Activated CD8-positive, alpha-beta memory T cell treated with anti-CD3 and anti-CD28 coated beads, Interleukin-2, amount 50 U/mL, for 48 hours (primary cell): ENCODE results near the gene MED16.
"Not testable (repeated sequence)": the region's sequence is repeated elsewhere in the genome, so short reads cannot be mapped to it uniquely, and the experiment has no call there.

ENCODE experiments used
- DNase-seq: peaks from one replicate; pipeline ENCODE4 v3.0.0-alpha.2; 2020

MED16 gene

DNA sequence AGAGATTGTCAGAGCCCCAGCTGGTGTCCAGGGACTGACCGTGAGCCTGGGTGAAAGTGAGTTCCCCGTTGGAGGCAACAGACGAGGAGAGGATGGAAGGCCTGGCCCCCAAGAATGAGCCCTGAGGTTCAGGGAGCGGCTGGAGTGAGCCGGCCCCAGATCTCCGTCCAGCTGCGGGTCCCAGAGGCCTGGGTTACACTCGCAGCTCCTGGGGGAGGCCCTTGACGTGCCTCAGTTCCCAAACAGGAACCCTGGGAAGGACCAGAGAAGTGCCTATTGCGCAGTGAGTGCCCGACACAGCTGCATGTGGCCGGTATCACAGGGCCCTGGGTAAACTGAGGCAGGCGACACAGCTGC, 42.0 kb downstream of the MED16 start:
- DNase-seq: no peak

DNA sequence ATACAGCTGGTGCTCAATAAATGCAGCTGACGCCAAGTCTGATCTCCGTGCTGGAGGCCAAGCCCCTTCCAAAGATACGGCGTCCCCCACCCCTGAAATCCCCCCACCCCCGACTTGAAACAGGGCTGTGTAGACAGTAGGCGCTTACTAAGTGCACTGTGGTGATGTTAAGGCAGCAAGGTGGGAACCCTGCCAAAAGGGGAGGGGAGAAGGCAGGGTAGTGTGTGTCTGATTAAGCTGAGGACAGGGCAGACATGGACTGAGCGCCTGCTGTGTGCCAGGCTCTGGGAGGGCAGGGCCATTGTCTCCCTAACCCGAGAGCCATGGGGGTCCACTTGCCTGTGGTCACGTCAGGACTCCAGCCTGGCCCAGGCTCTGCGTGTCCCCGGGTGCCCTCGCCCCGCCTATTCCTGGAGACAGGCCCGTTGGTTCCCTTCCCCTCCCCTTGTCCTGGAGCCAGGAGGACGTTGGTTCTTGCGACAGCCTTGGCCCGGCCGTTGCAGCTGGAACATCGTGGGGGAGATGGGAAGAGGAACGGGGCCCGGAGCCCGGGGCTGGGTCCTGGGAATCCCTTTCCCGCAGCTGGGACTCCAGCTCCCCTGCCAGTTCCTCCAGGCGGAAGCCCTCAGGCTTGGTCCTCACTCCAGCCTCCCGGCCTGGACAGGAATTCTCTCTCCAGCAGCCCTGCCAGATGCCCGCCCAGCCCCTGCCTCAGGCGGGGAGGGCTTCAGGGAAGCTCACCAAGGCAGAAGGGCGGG, 42.6 kb downstream of the MED16 start:
- DNase-seq: no peak

DNA sequence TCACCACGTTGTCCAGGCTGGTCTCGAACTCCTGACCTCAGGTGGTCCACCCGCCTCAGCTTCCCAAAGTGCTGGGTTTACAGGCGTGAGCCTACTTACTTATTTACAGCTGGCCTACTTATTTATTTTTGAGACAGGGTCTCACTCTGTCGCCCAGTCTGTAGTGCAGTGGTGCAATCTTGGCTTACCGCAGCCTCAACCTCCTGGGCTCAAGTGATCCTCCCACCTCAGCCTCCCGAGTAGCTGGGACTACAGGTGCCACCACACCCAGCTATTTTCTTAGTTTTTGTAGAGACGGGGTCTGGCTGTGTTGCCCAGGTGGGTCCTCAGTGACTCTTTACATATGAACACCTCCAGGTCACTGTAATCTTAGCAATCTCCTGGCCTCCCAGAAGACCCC, 43.8 kb downstream of the MED16 start:
- DNase-seq: not testable (repeated sequence)

DNA sequence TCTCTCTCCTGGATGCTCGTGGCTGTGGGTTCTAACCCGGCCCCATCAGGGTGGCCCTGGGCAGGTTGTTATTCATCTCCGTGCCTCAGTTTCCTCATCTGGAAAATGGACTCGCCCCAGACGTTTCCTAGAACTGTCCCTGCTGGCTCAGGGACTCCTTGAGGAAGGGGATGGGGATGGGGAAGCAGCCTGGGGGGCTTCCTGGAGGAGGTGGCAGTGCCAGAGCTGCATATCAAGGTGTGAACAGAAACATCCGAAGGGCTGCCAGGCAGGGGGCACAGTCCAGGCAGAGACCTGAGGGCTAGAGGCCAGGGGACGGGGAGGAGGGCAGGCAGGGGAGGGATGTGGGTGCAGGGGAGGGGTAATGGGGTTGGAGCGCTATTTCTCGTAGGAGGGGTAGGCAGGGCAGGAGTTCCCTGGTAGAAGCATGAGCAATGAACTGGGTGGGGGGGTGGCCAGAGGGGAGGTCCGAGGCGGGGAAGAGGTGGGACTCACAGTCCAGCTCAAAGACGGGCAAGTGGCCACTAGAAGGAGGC, 44.5 kb downstream of the MED16 start:
- no peak for DNase-seq

DNA sequence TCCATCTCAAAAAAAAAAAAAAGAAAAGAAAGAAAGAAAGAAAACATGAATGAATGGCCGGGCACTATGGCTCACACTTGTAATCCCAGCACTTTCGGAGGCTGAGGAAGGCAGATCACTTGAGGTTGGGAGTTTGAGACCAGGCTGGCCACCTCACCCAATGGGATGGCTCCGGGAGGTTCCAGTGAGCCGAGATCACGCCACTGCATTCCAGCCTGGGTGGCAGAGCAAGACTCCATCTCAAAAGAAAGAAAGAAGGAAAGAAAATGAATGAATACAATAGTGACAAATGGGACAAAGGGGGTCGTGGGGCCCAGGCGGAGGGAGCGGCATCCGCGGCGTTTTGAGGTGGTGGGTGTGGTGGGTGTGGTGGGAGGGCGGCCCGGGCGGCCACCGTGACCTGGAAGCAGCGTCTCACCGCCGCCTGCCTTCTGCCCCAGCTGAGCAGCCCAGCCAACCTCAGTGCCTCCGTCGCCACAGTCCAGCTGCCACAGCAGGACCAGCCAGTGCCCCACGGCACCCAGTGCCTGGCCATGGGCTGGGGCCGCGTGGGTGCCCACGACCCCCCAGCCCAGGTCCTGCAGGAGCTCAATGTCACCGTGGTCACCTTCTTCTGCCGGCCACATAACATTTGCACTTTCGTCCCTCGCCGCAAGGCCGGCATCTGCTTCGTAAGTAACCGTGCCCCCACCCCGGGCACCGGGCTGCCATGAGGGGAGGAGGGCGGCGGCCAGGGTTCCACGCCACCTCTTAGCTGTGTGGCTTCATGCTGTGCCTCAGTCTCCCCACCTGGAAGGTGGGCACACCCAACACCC, 47.1 kb downstream of the MED16 start:
- DNase-seq: no peak

DNA sequence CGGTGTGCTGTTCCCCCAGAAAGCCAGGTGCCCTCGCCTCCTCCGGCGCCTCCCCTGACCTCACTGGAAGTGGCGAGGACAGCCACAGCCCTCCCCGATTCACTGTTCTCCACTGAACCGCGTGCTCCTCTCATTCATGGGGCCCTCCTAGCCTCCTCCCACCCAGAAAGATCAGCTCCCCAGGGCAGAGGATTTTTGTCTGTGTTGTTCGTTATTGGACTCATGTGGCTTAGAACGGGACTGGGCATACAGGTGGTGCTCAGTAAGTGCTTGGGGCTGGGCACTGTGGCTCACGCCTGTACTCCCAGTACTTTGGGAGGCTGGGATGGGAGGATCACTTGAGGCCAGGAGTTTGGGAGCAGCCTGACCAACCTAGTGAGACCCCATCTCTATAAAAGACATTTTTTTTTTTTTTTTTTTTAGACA, 48.4 kb downstream of the MED16 start:
- DNase-seq: no peak

DNA sequence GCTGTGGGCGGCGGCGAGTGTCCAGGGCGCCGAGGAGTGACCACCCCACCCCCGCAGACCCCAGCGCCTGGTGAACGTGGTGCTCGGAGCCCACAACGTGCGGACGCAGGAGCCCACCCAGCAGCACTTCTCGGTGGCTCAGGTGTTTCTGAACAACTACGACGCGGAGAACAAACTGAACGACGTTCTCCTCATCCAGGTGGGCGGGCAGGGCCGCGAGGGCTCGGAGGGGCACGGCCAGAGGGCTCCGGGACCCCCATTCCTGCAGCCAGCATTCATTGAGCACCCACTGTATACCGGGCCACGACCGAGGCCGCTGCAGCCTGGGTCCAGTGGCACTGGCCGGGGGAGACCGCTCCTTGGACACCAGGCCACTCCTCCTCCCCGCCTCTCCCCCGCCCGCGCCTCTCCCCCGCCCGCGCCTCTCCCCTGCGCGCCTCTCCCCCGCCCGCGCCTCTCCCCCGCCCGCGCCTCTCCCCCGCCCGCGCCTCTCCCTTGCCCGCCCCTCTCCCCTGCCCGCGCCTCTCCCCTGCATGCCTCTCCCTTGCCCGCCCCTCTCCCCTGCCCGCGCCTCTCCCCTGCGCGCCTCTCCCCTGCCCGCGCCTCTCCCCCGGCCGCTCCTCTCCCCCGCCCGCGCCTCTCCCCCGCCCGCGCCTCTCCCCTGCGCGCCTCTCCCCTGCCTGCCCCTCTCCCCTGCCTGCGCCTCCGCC, 49.0 kb downstream of the MED16 start:
- DNase-seq: no peak

DNA sequence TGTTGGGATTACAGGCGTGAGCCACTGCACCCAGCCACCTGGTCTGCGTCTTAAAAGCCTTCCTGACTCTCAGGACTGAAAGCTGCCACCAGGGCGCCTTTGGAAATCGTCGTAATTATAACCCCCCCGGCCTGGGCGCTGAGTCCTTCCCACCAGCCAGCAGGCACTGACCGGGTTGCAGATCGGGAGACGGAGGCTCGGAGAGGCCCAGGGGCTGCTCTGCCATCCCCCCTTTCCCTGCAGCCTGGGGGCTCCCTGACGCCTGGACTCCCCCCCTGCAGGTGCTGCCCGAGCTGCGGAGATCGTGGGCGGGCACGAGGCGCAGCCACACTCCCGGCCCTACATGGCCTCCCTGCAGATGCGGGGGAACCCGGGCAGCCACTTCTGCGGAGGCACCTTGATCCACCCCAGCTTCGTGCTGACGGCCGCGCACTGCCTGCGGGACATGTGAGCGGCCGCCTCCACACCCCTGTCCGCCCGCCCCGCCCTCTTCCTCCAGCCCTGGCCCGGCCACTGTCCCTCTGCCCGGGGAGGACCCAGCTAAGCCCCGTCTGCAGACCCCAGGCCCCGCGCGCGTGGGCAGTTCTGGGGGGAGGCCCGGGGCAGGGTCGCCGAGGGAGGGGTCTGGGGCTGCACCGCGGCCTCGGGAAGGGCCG, 49.7 kb downstream of the MED16 start:
- DNase-seq: no peak

DNA sequence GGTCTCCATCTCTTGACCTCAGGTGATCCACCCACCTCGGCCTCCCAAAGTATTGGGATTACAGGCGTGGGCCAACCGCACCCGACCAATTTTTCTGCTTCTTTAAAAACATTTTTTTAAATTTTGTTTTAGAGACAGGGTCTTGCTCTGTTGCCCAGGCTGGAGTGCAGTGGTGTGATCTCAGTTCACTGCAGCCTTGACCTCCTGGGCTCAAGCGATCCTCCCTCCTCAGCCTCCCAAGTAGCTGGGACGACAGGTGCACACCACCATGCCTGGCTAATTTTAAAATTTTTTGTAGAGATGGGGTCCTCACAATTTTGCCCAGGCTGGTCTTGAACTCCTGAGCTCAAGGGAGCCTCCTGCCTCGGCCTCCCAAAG, 50.2 kb downstream of the MED16 start:
- DNase-seq: not testable (repeated sequence)

DNA sequence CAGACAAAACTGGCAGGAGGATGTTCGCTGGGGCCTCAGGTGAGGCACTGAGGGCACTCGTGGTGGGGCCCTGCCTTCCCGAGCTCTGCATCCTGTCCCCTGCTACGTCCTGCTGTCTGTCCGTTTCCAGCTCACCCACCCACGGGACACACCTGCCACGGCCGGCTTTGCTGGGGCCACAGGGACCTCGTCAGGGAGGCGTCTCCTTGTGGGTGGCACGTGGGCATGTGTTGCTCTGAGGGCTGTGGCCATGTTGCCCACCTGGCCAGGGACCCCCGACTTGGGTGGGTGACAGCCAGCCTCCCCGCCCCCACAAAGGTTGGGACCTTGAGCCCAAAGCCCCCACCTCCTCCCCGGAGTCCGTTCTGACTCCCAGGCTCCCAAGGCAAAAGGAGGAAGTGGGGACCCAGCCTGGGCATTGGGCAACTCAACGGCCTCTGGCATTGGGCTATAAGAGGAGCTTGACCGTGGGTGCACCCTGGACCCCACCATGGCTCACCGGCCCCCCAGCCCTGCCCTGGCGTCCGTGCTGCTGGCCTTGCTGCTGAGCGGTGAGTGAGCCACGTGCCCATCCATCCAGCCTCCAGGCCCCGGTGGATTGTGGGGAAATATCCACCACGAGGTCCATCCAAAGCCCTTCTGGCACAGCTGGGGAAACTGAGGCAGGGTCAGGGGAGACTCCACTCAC, 52.3 kb downstream of the MED16 start, which contains the start of gene PRTN3:
Gene PRTN3, plus strand, starts transcription at position 481 of the 688 bp plus-strand sequence. Its CDS starts 10 bp downstream, at position 491.
- no peak for DNase-seq

DNA sequence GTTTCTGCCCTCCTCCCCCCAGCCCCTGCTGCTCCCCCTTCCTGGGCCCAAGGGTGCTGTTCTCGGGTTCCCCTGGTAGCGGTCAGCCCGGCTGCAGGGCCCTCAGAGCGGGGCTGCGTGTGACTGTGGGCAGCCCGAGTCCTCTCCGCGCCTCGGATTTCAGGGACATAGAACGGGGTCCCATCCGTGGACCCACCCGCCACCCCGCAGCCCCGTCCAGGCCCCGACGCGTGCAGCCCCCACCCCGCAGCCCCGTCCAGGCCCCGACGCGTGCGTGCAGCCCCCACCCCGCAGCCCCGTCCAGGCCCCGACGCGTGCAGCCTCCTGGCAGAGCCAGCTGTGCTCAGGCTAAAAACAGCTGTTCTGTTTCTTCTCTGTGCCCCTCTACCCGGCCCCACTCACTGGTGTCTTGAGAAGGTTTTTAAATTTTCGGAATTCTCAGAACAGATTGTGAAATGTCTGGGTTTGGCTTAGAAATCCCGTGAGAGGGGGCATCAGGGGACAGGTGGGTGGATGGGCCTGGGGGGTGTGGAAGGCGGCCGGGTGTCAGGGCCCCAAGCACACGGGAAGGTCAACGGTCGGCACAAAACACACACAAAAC, 57.7 kb downstream of the MED16 start:
- DNase-seq: no peak

DNA sequence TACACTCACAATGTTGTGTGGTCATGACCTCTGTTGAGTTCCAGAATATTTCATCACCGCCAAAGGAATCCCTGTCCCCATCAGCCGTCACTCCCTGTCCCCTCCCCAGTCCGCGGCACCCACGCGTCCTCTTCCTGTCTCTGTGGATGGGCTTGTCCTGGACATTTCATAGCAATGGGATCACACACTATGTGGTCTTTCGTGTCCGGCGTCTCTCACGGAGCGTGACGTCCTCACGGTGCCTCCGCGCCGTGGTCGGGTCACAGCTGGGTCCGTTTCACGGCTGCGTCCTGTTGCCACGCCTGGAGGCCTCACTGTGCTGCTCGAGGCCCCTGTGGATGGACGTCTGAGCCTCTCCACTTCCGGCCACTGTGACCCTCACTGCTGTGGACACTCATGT, 58.8 kb downstream of the MED16 start:
- no peak for DNase-seq

DNA sequence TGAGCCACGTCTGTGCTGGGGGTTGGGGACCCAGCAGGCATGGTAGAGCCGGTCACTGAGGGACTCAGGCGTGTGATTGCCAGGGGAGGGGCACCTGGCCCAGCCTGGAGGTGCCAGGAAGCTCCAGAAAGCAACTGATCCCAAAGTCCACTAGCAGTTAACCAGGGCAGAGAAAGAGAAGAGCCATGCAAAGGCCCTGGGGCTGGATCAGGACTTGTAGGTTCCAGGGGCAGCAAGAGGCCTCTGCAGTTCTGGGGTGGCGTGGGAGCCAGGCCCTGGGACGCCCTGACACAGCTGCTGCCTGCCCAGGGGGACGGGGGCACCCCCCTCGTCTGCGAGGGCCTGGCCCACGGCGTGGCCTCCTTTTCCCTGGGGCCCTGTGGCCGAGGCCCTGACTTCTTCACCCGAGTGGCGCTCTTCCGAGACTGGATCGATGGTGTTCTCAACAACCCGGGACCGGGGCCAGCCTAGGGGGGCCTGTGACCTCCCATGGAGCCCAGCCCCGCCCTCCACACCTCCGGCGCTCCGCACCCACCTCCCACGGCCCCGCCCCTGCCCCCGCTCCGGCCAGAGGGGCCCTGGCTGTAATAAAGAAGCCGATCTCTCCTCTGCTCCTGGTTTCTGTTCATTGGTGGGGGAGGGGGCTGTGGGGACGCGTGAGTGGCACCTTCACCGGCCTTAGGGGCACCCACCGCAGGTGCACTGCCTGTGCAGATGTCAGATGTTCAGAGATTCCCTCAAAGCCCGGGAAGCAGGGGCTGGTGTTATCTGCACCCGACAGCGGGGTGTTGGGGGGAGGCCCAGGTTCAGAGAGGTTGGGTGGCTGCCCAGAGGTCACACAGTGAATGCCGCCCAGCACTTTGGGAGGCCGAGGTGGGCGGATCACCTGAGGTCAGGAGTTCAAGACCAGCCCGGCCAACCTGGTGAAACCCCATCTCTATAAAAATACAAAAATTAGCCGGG, 61.3 kb downstream of the MED16 start:
- no peak for DNase-seq

DNA sequence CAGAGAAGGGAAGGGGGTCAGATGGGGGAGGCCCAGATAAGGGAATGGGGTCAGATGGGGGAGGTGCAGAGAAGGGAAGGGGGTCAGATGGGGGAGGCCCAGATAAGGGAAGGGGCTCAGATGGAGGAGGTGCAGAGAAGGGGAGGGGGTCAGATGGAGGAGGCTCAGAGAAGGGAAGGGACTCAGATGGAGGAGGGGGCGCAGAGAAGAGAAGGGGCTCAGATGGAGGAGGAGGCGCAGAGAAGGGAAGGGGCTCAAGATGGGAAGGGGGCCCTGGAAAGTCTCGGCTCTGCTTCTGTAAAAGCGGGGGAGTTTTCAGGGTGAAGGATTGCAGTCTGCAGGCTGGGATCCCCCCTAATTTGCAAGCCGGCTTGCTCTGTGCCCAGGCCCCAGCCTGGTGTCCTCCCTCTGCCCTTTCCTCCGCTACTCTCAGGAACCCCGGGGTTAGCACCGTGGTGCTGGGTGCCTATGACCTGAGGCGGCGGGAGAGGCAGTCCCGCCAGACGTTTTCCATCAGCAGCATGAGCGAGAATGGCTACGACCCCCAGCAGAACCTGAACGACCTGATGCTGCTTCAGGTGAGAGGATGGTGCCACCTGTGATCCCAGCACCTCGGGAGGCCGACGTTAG, 63.7 kb downstream of the MED16 start:
- DNase-seq: no peak

DNA sequence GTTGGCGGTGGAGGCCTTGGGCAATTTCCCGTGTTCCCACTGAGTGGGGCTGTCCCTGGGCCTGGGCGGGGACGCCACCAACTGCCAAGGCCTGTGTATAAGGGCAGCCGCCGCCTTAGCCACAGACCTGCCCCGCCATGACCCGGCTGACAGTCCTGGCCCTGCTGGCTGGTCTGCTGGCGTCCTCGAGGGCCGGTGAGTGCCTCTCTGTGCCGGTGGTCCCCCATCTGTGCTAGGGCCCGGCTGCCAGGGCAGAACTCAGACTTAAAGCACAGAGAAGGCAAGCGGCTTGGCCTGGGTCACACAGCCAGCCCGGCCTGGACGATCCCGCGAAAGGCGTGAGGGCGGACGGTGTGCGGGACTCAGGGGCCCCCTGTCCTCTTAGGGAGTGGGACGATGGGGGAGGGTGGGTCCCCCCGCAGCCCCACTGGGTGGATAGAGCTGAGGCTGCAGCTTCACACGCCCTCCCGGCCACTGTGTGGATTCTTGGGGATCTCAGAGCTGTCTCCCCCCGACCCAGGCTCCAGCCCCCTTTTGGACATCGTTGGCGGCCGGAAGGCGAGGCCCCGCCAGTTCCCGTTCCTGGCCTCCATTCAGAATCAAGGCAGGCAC, 65.2 kb downstream of the MED16 start, which contains the start of gene AZU1:
Gene AZU1, plus strand, starts transcription at position 128 of the 612 bp plus-strand sequence. Its CDS starts 10 bp downstream, at position 138.
- DNase-seq: no peak

DNA sequence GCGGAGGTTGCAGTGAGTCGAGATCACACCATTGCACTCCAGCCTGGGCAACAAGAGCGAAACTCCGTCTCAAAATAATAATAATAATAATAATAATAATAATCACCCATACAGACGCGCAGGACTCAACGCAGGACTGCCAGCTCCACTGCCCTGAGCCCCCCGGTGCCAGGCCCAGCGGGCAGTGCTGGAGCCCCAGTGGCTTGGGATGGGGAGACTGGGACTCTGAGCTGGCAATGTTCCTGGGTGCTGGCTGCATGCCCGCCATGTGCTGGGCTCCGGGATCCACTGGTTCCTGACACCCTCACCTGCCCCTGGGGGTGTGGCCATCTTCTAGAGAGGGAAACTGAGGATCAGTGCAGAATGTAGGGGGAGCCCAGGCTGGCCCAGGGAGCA, 65.7 kb downstream of the MED16 start:
- no peak for DNase-seq

DNA sequence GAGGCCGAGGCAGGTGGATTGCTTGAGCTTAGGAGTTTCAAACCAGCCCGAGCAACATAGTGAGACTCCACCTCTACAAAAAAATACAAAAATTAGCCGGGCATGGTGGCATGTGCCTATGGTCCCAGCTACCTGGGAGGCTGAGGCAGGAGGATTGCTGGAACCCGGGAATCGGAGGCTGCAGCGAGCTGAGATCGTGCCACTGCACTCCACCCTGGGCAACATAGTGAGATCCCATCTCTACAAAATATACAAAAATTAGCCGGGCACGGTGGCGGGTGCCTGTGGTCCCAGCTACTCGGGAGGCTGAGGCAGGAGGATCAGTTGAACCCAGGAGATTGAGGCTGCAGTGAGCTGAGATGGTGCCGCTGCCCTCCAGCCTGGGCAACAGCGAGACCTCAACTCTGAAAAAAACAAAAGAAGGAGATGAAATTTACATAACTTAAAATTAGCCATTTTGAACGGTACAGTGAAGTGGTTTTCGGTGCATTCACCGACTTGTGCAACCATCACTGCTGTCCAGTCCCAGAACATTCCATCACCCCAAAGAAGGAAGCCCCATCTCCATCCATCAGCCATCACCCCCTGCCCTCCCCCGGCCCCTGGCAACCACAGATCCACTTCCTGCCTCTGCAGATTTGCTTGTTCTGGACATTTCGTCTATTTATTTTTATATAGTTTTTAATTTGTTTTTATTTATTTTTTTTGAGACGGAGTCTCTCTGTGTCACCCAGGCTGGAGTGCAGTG, 66.9 kb downstream of the MED16 start:
- no peak for DNase-seq

DNA sequence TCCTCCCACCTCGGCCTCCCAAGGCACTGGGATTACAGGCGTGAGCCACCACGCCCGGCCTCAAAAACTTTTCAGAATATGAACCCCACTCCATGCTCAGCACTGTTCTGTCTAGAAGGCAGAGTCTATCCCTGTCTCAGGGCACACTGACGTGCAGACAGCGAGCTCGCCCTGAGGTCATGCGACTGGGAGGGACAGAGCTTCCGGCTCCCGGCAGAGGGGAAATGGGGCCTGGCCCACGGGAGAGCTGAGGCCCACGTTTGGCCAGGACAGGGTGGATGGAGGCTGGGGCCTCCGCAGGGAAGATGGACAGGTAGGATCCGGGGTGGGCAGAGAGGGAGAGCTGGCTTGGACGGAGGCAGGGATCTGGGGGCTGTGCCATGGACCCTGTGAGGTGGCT, 68.1 kb downstream of the MED16 start:
- DNase-seq: no peak
